Caco-2 (cell line): ENCODE data around the gene FAM76B. TPM values are rescaled to one million over a fixed set of nuclear protein-coding genes. Genes with fewer than 3 reads are reported as not detected.

ENCODE experiments used
- BruUV-seq: library from RNA; stranded (reverse); fragments of 400-500 nt; replicated peaks from 2 replicates; lab custom pipeline; 2021; lab: Mats Ljungman, UMichigan
- CTCF ChIA-PET: fragments of 300-600 bp; sonication (Branson Sonifier 250); formaldehyde crosslinking; loops from one replicate; lab custom pipeline; 2022; ENCODE audit warnings: antibody characterized with exemption; lab: Charles Lee
- POLR2A ChIA-PET: fragments of 300-600 bp; sonication (Branson Sonifier 250); formaldehyde crosslinking; loops from one replicate; lab custom pipeline; 2022; ENCODE audit warnings: antibody characterized with exemption; lab: Charles Lee
- DNase-seq, 2 experiments: peaks; one replicate each; pipeline versions ENCODE4 v3.0.0 to v3.0.0-alpha.2; 2020 to 2022
- H3K27me3 ChIP-seq: replicated peaks from 2 replicates; pipeline ENCODE4 v1.6.0; 2011; ENCODE audit warnings: low read length; ENCODE audit not compliant: control insufficient read depth, insufficient read depth
- H3K36me3 ChIP-seq: 2 replicates; pipeline ENCODE4 v1.5.1; 2011; ENCODE audit warnings: low read length; ENCODE audit not compliant: control insufficient read depth, insufficient read depth
- H3K4me1 ChIP-seq: fragments of 250-450 bp; sonication (Bioruptor Pico); 2 replicates; pipeline ENCODE4 v1.5.1; 2020; ENCODE audit warnings: mild to moderate bottlenecking
- H3K4me3 ChIP-seq: 2 replicates; pipeline ENCODE4 v1.5.1; 2011; ENCODE audit warnings: low read depth, mild to moderate bottlenecking, control low read depth, low read length
- H3K9me3 ChIP-seq: fragments of 250-450 bp; sonication (Bioruptor Pico); 2 replicates; pipeline ENCODE4 v1.5.1; 2020; ENCODE audit warnings: mild to moderate bottlenecking, moderate library complexity
- H3K27ac Mint-ChIP-seq: one replicate; pipeline ENCODE4 v1.8.0; 2022; ENCODE audit warnings: mixed read lengths; ENCODE audit not compliant: unreplicated experiment
- H3K27me3 Mint-ChIP-seq: one replicate; pipeline ENCODE4 v1.8.0; 2022; ENCODE audit warnings: mixed read lengths; ENCODE audit not compliant: insufficient read depth, unreplicated experiment
- H3K36me3 Mint-ChIP-seq: one replicate; pipeline ENCODE4 v1.8.0; 2022; ENCODE audit warnings: mild to moderate bottlenecking, mixed read lengths; ENCODE audit not compliant: insufficient read depth, unreplicated experiment
- H3K4me1 Mint-ChIP-seq: one replicate; pipeline ENCODE4 v1.8.0; 2022; ENCODE audit warnings: low read depth, mixed read lengths; ENCODE audit not compliant: unreplicated experiment
- H3K4me3 Mint-ChIP-seq: one replicate; pipeline ENCODE4 v1.8.0; 2022; ENCODE audit warnings: mild to moderate bottlenecking, moderate library complexity, mixed read lengths; ENCODE audit not compliant: unreplicated experiment
- H3K9me3 Mint-ChIP-seq: one replicate; pipeline ENCODE4 v1.8.0; 2022; ENCODE audit warnings: mixed read lengths; ENCODE audit not compliant: unreplicated experiment
- CTCF ChIP-seq, 2 experiments: fragments of 200-600 bp in 1 of 2; IDR thresholded peaks; 1 replicate in 1 of 2; 2 replicates in 1 of 2; pipeline versions ENCODE4 v1.5.1 to v1.8.0; 2011 to 2022; ENCODE audit warnings: antibody characterized with exemption in 1 of 2, control low read depth in 1 of 2, inconsistent platforms in 1 of 2, low read depth in 1 of 2, low read length in 1 of 2, mild to moderate bottlenecking in 1 of 2, moderate library complexity in 1 of 2; ENCODE audit not compliant: insufficient read depth in 1 of 2, severe bottlenecking in 1 of 2, unreplicated experiment in 1 of 2
- intact Hi-C: fragments of 100-400 bp; cut with micrococcal nuclease; formaldehyde crosslinking; loops from one replicate; pipeline ENCODE4 v1.10.0; 2022; ENCODE audit not compliant: unreplicated experiment
- total RNA-seq: library from RNA; stranded (reverse); gene quantifications from 2 replicates; pipeline ENCODE4 v1.2.3, GENCODE V29; 2022

FAM76B gene
- total RNA-seq, 1 experiment from 2014 or later, result 61.3 TPM

- H3K4me3 ChIP-seq, result no peak overlapping the region
- DNase-seq, result peak in 1 of 2 experiments; percentile 27
- peak; percentile 16 to 55 for TF ChIP-seq CTCF (IDR thresholded peaks at IDR 0.05; ENCODE audit: insufficient read depth in 1 of 2, low read depth in 1 of 2, low read length in 1 of 2, severe bottlenecking in 1 of 2, unreplicated experiment in 1 of 2)
- Mint-ChIP-seq H3K27me3 (peaks cover 14% of the 10 kb centered on the region), H3K4me3 (no peak overlapping the region), H3K9me3 (no peaks in the 10 kb centered on the region), H3K36me3 (no peaks in the 10 kb centered on the region), H3K4me1 (peaks cover 12% of the 10 kb centered on the region), H3K27ac (no peak overlapping the region)
- CTCF ChIA-PET, result interaction anchor here (1.5 to 2.0 kb wide), 2 partner anchors 34 to 587 kb away, joined by 5 read pairs; no protein-coding TSS in a partner anchor
- POLR2A ChIA-PET, result no interaction called here
- intact Hi-C loops, result no loop called here
- no TSS peak for BruUV-seq
- H3K4me1 ChIP-seq, result no peaks in the 10 kb centered on the region
- H3K27me3 ChIP-seq, result peaks cover 1% of the 10 kb centered on the region
- H3K9me3 ChIP-seq, result no peaks in the 10 kb centered on the region
- no peaks in the 10 kb centered on the region for H3K36me3 ChIP-seq
Observed at GRCh38 chr11:95739108-95739938, 50.3 kb downstream of the FAM76B start.

GRCh38 chr11:95736809-95737208 is 52.8 kb downstream of the FAM76B start:
- no peak for DNase-seq
- Mint-ChIP-seq H3K4me1 (peaks cover 12% of the 10 kb centered on the region), H3K27me3 (peaks cover 18% of the 10 kb centered on the region), H3K9me3 (no peaks in the 10 kb centered on the region), H3K4me3 (no peak overlapping the region), H3K36me3 (no peaks in the 10 kb centered on the region), H3K27ac (no peak overlapping the region)
- CTCF ChIA-PET, result interaction anchor here (0.6 kb wide), 1 partner anchor 751 kb away, joined by 3 read pairs; no protein-coding TSS in a partner anchor
- H3K27me3 ChIP-seq, result peaks cover 1% of the 10 kb centered on the region
- BruUV-seq, result no TSS peak
- H3K4me1 ChIP-seq, result no peaks in the 10 kb centered on the region
- H3K9me3 ChIP-seq, result no peaks in the 10 kb centered on the region
- POLR2A ChIA-PET, result no interaction called here
- intact Hi-C loops, result no loop called here
- no peak for TF ChIP-seq CTCF (IDR thresholded peaks at IDR 0.05; ENCODE audit: insufficient read depth in 1 of 2, low read depth in 1 of 2, low read length in 1 of 2, severe bottlenecking in 1 of 2, unreplicated experiment in 1 of 2)
- no peak overlapping the region for H3K4me3 ChIP-seq
- H3K36me3 ChIP-seq, result no peaks in the 10 kb centered on the region

GRCh38 chr11:95736355-95736754 is 53.2 kb downstream of the FAM76B start:
- Mint-ChIP-seq H3K4me3 (no peak overlapping the region), H3K27ac (no peak overlapping the region), H3K27me3 (peaks cover 22% of the 10 kb centered on the region), H3K9me3 (no peaks in the 10 kb centered on the region), H3K36me3 (no peaks in the 10 kb centered on the region), H3K4me1 (peaks cover 12% of the 10 kb centered on the region)
- no peaks in the 10 kb centered on the region for H3K9me3 ChIP-seq
- H3K4me3 ChIP-seq, result no peak overlapping the region
- H3K27me3 ChIP-seq, result peaks cover 1% of the 10 kb centered on the region
- intact Hi-C loops, result no loop called here
- POLR2A ChIA-PET, result no interaction called here
- no peak for DNase-seq
- no TSS peak for BruUV-seq
- TF ChIP-seq CTCF (IDR thresholded peaks at IDR 0.05; ENCODE audit: insufficient read depth in 1 of 2, low read depth in 1 of 2, low read length in 1 of 2, severe bottlenecking in 1 of 2, unreplicated experiment in 1 of 2), result no peak
- no peaks in the 10 kb centered on the region for H3K4me1 ChIP-seq
- CTCF ChIA-PET, result interaction anchor here (0.6 kb wide), 1 partner anchor 751 kb away, joined by 3 read pairs; no protein-coding TSS in a partner anchor
- H3K36me3 ChIP-seq, result no peaks in the 10 kb centered on the region
